ENCODE results near the gene GHSR. TPM values are rescaled to one million over a fixed set of nuclear protein-coding genes. Genes with fewer than 3 reads are reported as not detected.

Gene GHSR
- polyA plus RNA-seq, 1 donor (not counting 4 experiments of a cell fraction or from before 2014, with no cell fraction given), result not detected

GRCh38 chr3:172470588-172470987, 22.3 kb upstream of the GHSR start:
- Histone ChIP-seq H3K9ac (ENCODE audit: control insufficient read depth, extremely low read depth, insufficient read depth, low read length) (no peak overlapping the region), H4K20me1 (ENCODE audit: control insufficient read depth, extremely low read depth, insufficient read depth, low read length) (no peaks in the 10 kb centered on the region), H3K4me2 (ENCODE audit: control insufficient read depth, extremely low read depth, insufficient read depth, low read depth, low read length) (no peak overlapping the region), H2AFZ (ENCODE audit: control insufficient read depth, low read length) (no peak overlapping the region), H3K27me3 (ENCODE audit: control insufficient read depth, extremely low read depth, insufficient read depth, low read length) (no peaks in the 10 kb centered on the region), H3K9me1 (ENCODE audit: control insufficient read depth, extremely low read depth, insufficient read depth, low read length) (no peaks in the 10 kb centered on the region), H3K27ac (ENCODE audit: control insufficient read depth, insufficient read depth, low read length) (no peak overlapping the region), H3K4me3 (ENCODE audit: control insufficient read depth in 2 of 3, extremely low read depth in 1 of 3, insufficient read depth in 2 of 3, low read depth in 1 of 3, low read length in 3 of 3) (no peak overlapping the region), H3K4me1 (ENCODE audit: control insufficient read depth, extremely low read depth, insufficient read depth, low read length) (peaks cover 25% of the 10 kb centered on the region), H3K36me3 (ENCODE audit: control insufficient read depth in 2 of 2, extremely low read depth in 1 of 2, insufficient read depth in 2 of 2, low read length in 2 of 2) (no peaks in the 10 kb centered on the region), H3K9me3 (ENCODE audit: control insufficient read depth, low read depth, low read length) (no peaks in the 10 kb centered on the region), H3K79me2 (ENCODE audit: control insufficient read depth, insufficient read depth, low read length) (no peaks in the 10 kb centered on the region)
- TF ChIP-seq EZH2 (IDR thresholded peaks at IDR 0.05; ENCODE audit: low read length), result no peak
- no peak for TF ChIP-seq CTCF (optimal IDR thresholded peaks at IDR 0.05 in 1 of 3, IDR thresholded peaks at IDR 0.05 in 1 of 3, conservative IDR thresholded peaks at IDR 0.05 in 1 of 3; ENCODE audit: extremely low read depth in 1 of 3, insufficient read depth in 2 of 3, low read length in 3 of 3)
- DNase-seq (ENCODE audit: low read depth, low spot score), result no peak
- FAIRE-seq, result no peak
- dilution Hi-C loops (cut with MboI; ENCODE audit: extremely low pct_ligation_motif_present, low sequenced_read_pairs), result no loop called here

GRCh38 chr3:172467170-172467824, 19.0 kb upstream of the GHSR start:
- H3K27me3 ChIP-seq (ENCODE audit: control insufficient read depth, extremely low read depth, insufficient read depth, low read length), result no peaks in the 10 kb centered on the region
- no peak overlapping the region for H3K4me3 ChIP-seq (ENCODE audit: control insufficient read depth in 2 of 3, extremely low read depth in 1 of 3, insufficient read depth in 2 of 3, low read depth in 1 of 3, low read length in 3 of 3)
- TF ChIP-seq CTCF (optimal IDR thresholded peaks at IDR 0.05 in 1 of 3, IDR thresholded peaks at IDR 0.05 in 1 of 3, conservative IDR thresholded peaks at IDR 0.05 in 1 of 3; ENCODE audit: extremely low read depth in 1 of 3, insufficient read depth in 2 of 3, low read length in 3 of 3) (no peak), EZH2 (IDR thresholded peaks at IDR 0.05; ENCODE audit: low read length) (no peak)
- H2AFZ ChIP-seq (ENCODE audit: control insufficient read depth, low read length), result peak overlapping the region; percentile 58
- peaks cover 25% of the 10 kb centered on the region for H3K4me1 ChIP-seq (ENCODE audit: control insufficient read depth, extremely low read depth, insufficient read depth, low read length)
- no peaks in the 10 kb centered on the region for H3K9me3 ChIP-seq (ENCODE audit: control insufficient read depth, low read depth, low read length)
- no peaks in the 10 kb centered on the region for H3K36me3 ChIP-seq (ENCODE audit: control insufficient read depth in 2 of 2, extremely low read depth in 1 of 2, insufficient read depth in 2 of 2, low read length in 2 of 2)
- H4K20me1 ChIP-seq (ENCODE audit: control insufficient read depth, extremely low read depth, insufficient read depth, low read length), result no peaks in the 10 kb centered on the region
- no peaks in the 10 kb centered on the region for H3K79me2 ChIP-seq (ENCODE audit: control insufficient read depth, insufficient read depth, low read length)
- H3K4me2 ChIP-seq (ENCODE audit: control insufficient read depth, extremely low read depth, insufficient read depth, low read depth, low read length), result peak overlapping the region; percentile 31
- dilution Hi-C loops (cut with MboI; ENCODE audit: extremely low pct_ligation_motif_present, low sequenced_read_pairs), result no loop called here
- H3K9ac ChIP-seq (ENCODE audit: control insufficient read depth, extremely low read depth, insufficient read depth, low read length), result no peak overlapping the region
- H3K9me1 ChIP-seq (ENCODE audit: control insufficient read depth, extremely low read depth, insufficient read depth, low read length), result no peaks in the 10 kb centered on the region
- DNase-seq (ENCODE audit: low read depth, low spot score), result no peak
- peak; percentile 59 for FAIRE-seq
- H3K27ac ChIP-seq (ENCODE audit: control insufficient read depth, insufficient read depth, low read length), result peak overlapping the region; percentile 43

Data from keratinocyte (primary cell).